DOHH2 (cell line): ENCODE measurements around the gene PITRM1.

Experiments used
- H3F3A ChIP-seq: fragments of 200-600 bp; sonication (generic), shearing (Covaris generic); 2 replicates; pipeline ENCODE4 v1.6.0; 2016; ENCODE audit warnings: antibody characterized with exemption, mild to moderate bottlenecking; ENCODE audit not compliant: control insufficient read depth, insufficient read depth
- H3K27ac ChIP-seq: fragments of 200-600 bp; sonication (generic); 2 replicates; pipeline ENCODE4 v1.5.1; 2014; ENCODE audit warnings: low read depth, mild to moderate bottlenecking, low read length, moderate library complexity
- H3K27me3 ChIP-seq: fragments of 200-600 bp; sonication (generic); 2 replicates; pipeline ENCODE4 v1.6.1; 2014; ENCODE audit warnings: mild to moderate bottlenecking, low read length, mixed read lengths; ENCODE audit not compliant: control insufficient read depth
- H3K36me3 ChIP-seq: fragments of 200-600 bp; sonication (generic); 2 replicates; pipeline ENCODE4 v1.6.1; 2014; ENCODE audit warnings: mild to moderate bottlenecking, low read length, moderate library complexity, mixed read lengths; ENCODE audit not compliant: control insufficient read depth
- H3K4me1 ChIP-seq: fragments of 200-600 bp; sonication (generic); 2 replicates; pipeline ENCODE4 v1.6.1; 2014; ENCODE audit warnings: mild to moderate bottlenecking, low read length, mixed read lengths; ENCODE audit not compliant: control insufficient read depth
- H3K4me2 ChIP-seq: fragments of 200-600 bp; sonication (generic); 2 replicates; pipeline ENCODE4 v1.6.0; 2014; ENCODE audit warnings: mild to moderate bottlenecking, low read length, moderate library complexity
- H3K4me3 ChIP-seq: fragments of 200-600 bp; sonication (generic); 2 replicates; pipeline ENCODE4 v1.5.1; 2014; ENCODE audit warnings: mild to moderate bottlenecking, low read length, mixed read lengths
- H3K79me2 ChIP-seq: fragments of 200-600 bp; sonication (generic); 2 replicates; pipeline ENCODE4 v1.6.1; 2014; ENCODE audit warnings: mild to moderate bottlenecking, low read length, mixed read lengths; ENCODE audit not compliant: control insufficient read depth
- H3K9me2 ChIP-seq: fragments of 200-600 bp; sonication (generic); replicated peaks from 2 replicates; pipeline ENCODE4 v1.6.1; 2014; ENCODE audit warnings: mild to moderate bottlenecking, low read length, mixed read lengths; ENCODE audit not compliant: control insufficient read depth
- H3K9me3 ChIP-seq: fragments of 200-600 bp; sonication (generic); 2 replicates; pipeline ENCODE4 v1.6.1; 2014; ENCODE audit warnings: antibody characterized with exemption, low read length, mixed read lengths; ENCODE audit not compliant: control insufficient read depth, insufficient read depth
- H4K20me1 ChIP-seq: fragments of 200-600 bp; sonication (generic); 2 replicates; pipeline ENCODE4 v1.6.0; 2014; ENCODE audit warnings: low read depth, mild to moderate bottlenecking, antibody characterized with exemption, low read length, moderate library complexity; ENCODE audit not compliant: control insufficient read depth, insufficient read depth
- CTCF ChIP-seq: fragments of 200-600 bp; sonication (generic); IDR thresholded peaks from one replicate; pipeline ENCODE4 v1.5.1; 2014; ENCODE audit warnings: antibody characterized with exemption, mild to moderate bottlenecking, low read depth, low read length; ENCODE audit not compliant: poor library complexity, severe bottlenecking
- EZH2phosphoT487 ChIP-seq: fragments of 200-600 bp; sonication (generic); IDR thresholded peaks from 2 replicates; pipeline ENCODE4 v1.6.1; 2017; ENCODE audit warnings: borderline replicate concordance, mild to moderate bottlenecking, antibody characterized with exemption, low read length, moderate library complexity, mixed read lengths

The PITRM1 gene

GRCh38 chr10:3091921-3092320, 80.7 kb downstream of the PITRM1 start:
- no peak overlapping the region for H3K27ac ChIP-seq
- no peak for TF ChIP-seq EZH2phosphoT487
- no peak for TF ChIP-seq CTCF
- peaks cover 96% of the 10 kb centered on the region for H3K79me2 ChIP-seq
- H3K9me2 ChIP-seq: no peaks in the 10 kb centered on the region
- no peaks in the 10 kb centered on the region; the same call in 1 of the 2 replicates for H3F3A ChIP-seq
- no peaks in the 10 kb centered on the region for H3K27me3 ChIP-seq
- H3K4me1 ChIP-seq: peaks cover 2% of the 10 kb centered on the region; the same call in 1 of the 2 replicates
- peaks cover 80% of the 10 kb centered on the region for H3K36me3 ChIP-seq
- H3K9me3 ChIP-seq: no peaks in the 10 kb centered on the region
- H3K4me2 ChIP-seq: no peak overlapping the region
- H3K4me3 ChIP-seq: no peak overlapping the region
- H4K20me1 ChIP-seq: peaks cover 45% of the 10 kb centered on the region

GRCh38 chr10:3090914-3091787, 81.4 kb downstream of the PITRM1 start:
- H3K4me1 ChIP-seq: peaks cover 2% of the 10 kb centered on the region; the same call in 1 of the 2 replicates
- H3K4me2 ChIP-seq: no peak overlapping the region
- H3K27me3 ChIP-seq: no peaks in the 10 kb centered on the region
- no peak overlapping the region for H3K4me3 ChIP-seq
- no peak overlapping the region for H3K27ac ChIP-seq
- H4K20me1 ChIP-seq: peaks cover 47% of the 10 kb centered on the region
- H3F3A ChIP-seq: no peaks in the 10 kb centered on the region; the same call in 1 of the 2 replicates
- H3K79me2 ChIP-seq: peaks cover 96% of the 10 kb centered on the region
- H3K9me2 ChIP-seq: no peaks in the 10 kb centered on the region
- H3K9me3 ChIP-seq: no peaks in the 10 kb centered on the region
- no peak for TF ChIP-seq CTCF
- no peak for TF ChIP-seq EZH2phosphoT487
- H3K36me3 ChIP-seq: peaks cover 83% of the 10 kb centered on the region

GRCh38 chr10:3090388-3090787, 82.2 kb downstream of the PITRM1 start:
- Histone ChIP-seq H3K9me3 (no peaks in the 10 kb centered on the region), H3K4me2 (no peak overlapping the region), H3F3A (no peaks in the 10 kb centered on the region; the same call in 1 of the 2 replicates), H3K4me3 (no peak overlapping the region), H3K4me1 (peaks cover 2% of the 10 kb centered on the region; the same call in 1 of the 2 replicates), H3K36me3 (peaks cover 79% of the 10 kb centered on the region), H3K27ac (no peak overlapping the region), H4K20me1 (peaks cover 43% of the 10 kb centered on the region), H3K79me2 (peaks cover 95% of the 10 kb centered on the region), H3K9me2 (no peaks in the 10 kb centered on the region), H3K27me3 (no peaks in the 10 kb centered on the region)
- TF ChIP-seq EZH2phosphoT487 (no peak), CTCF (no peak)
